ENCODE results near the gene FSIP1.

Gene FSIP1

DNA sequence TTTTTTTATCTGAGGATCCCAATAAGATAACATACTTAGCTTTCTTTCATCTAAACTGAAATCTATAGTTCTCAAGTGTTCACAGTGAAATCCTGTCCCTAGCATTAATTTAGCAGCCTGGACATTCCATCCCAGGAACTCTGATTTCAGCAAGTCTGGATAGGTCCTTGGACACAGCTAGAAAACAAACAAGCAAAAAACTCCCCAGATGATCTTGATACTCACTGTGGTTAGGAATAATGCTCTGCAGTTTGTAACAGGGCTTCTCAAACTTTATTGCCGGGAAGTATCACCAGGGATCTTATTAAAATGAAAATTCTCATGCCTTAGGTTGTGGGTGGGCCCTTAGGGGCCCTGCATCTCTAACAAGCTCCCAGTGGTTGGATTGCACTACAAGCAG is 177.5 kb downstream of the FSIP1 start:
- Histone ChIP-seq H3K14ac (ENCODE audit: low read length in 2 of 2) (no peak overlapping the region), H3K4me1 (ENCODE audit: control insufficient read depth, insufficient read depth, low read depth, low read length) (no peaks in the 10 kb centered on the region), H3K9me3 (ENCODE audit: control insufficient read depth, low read length) (peaks cover 32% of the 10 kb centered on the region), H3K27ac (ENCODE audit: low read length, poor library complexity, severe bottlenecking) (no peak overlapping the region), H2BK15ac (ENCODE audit: low read depth, poor library complexity, severe bottlenecking) (no peak overlapping the region), H2BK5ac (ENCODE audit: low read depth, low read length, poor library complexity, severe bottlenecking) (no peak overlapping the region), H2BK120ac (ENCODE audit: low read depth, low read length) (no peak overlapping the region), H3K23ac (ENCODE audit: low read length in 2 of 2) (no peak overlapping the region), H2BK12ac (ENCODE audit: low read length in 2 of 2) (no peak overlapping the region), H3K4ac (ENCODE audit: low read depth in 1 of 2, low read length in 2 of 2) (no peak overlapping the region), H3K4me2 (ENCODE audit: low read length, poor library complexity, severe bottlenecking) (no peak overlapping the region), H2AFZ (ENCODE audit: low read depth, low read length) (no peak overlapping the region), H3K79me1 (replicated peaks; ENCODE audit: low read length, poor library complexity, severe bottlenecking) (no peaks in the 10 kb centered on the region), H3K4me3 (ENCODE audit: insufficient read depth in 1 of 2, low read depth in 1 of 2, low read length in 2 of 2) (no peak overlapping the region), H3K18ac (ENCODE audit: low read depth in 1 of 2, low read length in 2 of 2) (no peak overlapping the region), H2AK5ac (ENCODE audit: low read length, severe bottlenecking) (no peak overlapping the region), H3K27me3 (ENCODE audit: control insufficient read depth in 1 of 2, insufficient read depth in 1 of 2, low read length in 2 of 2) (no peaks in the 10 kb centered on the region), H4K8ac (ENCODE audit: low read length) (no peak overlapping the region), H4K91ac (ENCODE audit: low read length) (no peak overlapping the region), H3K9ac (ENCODE audit: low read length) (no peak overlapping the region), H3K36me3 (ENCODE audit: control insufficient read depth in 1 of 2, insufficient read depth in 2 of 2, low read depth in 1 of 2, low read length in 2 of 2) (no peaks in the 10 kb centered on the region)
- 95% methylated on average over 1 of the region's 1 CpG for WGBS
- DNase-seq = peak; percentile 9

- no peak overlapping the region for H2BK12ac ChIP-seq (ENCODE audit: low read length in 2 of 2)
- H2BK15ac ChIP-seq (ENCODE audit: low read depth, poor library complexity, severe bottlenecking) = no peak overlapping the region
- no peak overlapping the region for H3K18ac ChIP-seq (ENCODE audit: low read depth in 1 of 2, low read length in 2 of 2)
- H3K9ac ChIP-seq (ENCODE audit: low read length) = no peak overlapping the region
- H3K27ac ChIP-seq (ENCODE audit: low read length, poor library complexity, severe bottlenecking) = no peak overlapping the region
- DNase-seq = peak; percentile 17
- no peaks in the 10 kb centered on the region for H3K4me1 ChIP-seq (ENCODE audit: control insufficient read depth, insufficient read depth, low read depth, low read length)
- no peak overlapping the region for H3K23ac ChIP-seq (ENCODE audit: low read length in 2 of 2)
- no peak overlapping the region for H4K91ac ChIP-seq (ENCODE audit: low read length)
- no peak overlapping the region for H3K14ac ChIP-seq (ENCODE audit: low read length in 2 of 2)
- H3K4me2 ChIP-seq (ENCODE audit: low read length, poor library complexity, severe bottlenecking) = no peak overlapping the region
- no peak overlapping the region for H2AFZ ChIP-seq (ENCODE audit: low read depth, low read length)
- H3K9me3 ChIP-seq (ENCODE audit: control insufficient read depth, low read length) = peaks cover 3% of the 10 kb centered on the region
- H3K36me3 ChIP-seq (ENCODE audit: control insufficient read depth in 1 of 2, insufficient read depth in 2 of 2, low read depth in 1 of 2, low read length in 2 of 2) = no peaks in the 10 kb centered on the region
- H2AK5ac ChIP-seq (ENCODE audit: low read length, severe bottlenecking) = no peak overlapping the region
- no peaks in the 10 kb centered on the region for H3K27me3 ChIP-seq (ENCODE audit: control insufficient read depth in 1 of 2, insufficient read depth in 1 of 2, low read length in 2 of 2)
- no peak overlapping the region for H3K4ac ChIP-seq (ENCODE audit: low read depth in 1 of 2, low read length in 2 of 2)
- H2BK120ac ChIP-seq (ENCODE audit: low read depth, low read length) = no peak overlapping the region
- H3K79me1 ChIP-seq (replicated peaks; ENCODE audit: low read length, poor library complexity, severe bottlenecking) = no peaks in the 10 kb centered on the region
- no peak overlapping the region for H2BK5ac ChIP-seq (ENCODE audit: low read depth, low read length, poor library complexity, severe bottlenecking)
- 75% methylated on average over 4 of the region's 5 CpGs for WGBS
- no peak overlapping the region for H4K8ac ChIP-seq (ENCODE audit: low read length)
- no peak overlapping the region for H3K4me3 ChIP-seq (ENCODE audit: insufficient read depth in 1 of 2, low read depth in 1 of 2, low read length in 2 of 2)
Observed at GRCh38 chr15:39602143-39602542, 180.5 kb downstream of the FSIP1 start.

GRCh38 chr15:39599871-39600270 is 182.8 kb downstream of the FSIP1 start:
- Histone ChIP-seq H3K23ac (ENCODE audit: low read length in 2 of 2) (no peak overlapping the region), H2AK5ac (ENCODE audit: low read length, severe bottlenecking) (no peak overlapping the region), H3K4ac (ENCODE audit: low read depth in 1 of 2, low read length in 2 of 2) (no peak overlapping the region), H2BK12ac (ENCODE audit: low read length in 2 of 2) (no peak overlapping the region), H3K79me1 (replicated peaks; ENCODE audit: low read length, poor library complexity, severe bottlenecking) (no peaks in the 10 kb centered on the region), H3K4me3 (ENCODE audit: insufficient read depth in 1 of 2, low read depth in 1 of 2, low read length in 2 of 2) (no peak overlapping the region), H3K14ac (ENCODE audit: low read length in 2 of 2) (no peak overlapping the region), H3K27ac (ENCODE audit: low read length, poor library complexity, severe bottlenecking) (no peak overlapping the region), H3K9me3 (ENCODE audit: control insufficient read depth, low read length) (no peaks in the 10 kb centered on the region), H2BK5ac (ENCODE audit: low read depth, low read length, poor library complexity, severe bottlenecking) (no peak overlapping the region), H3K4me2 (ENCODE audit: low read length, poor library complexity, severe bottlenecking) (no peak overlapping the region), H2BK15ac (ENCODE audit: low read depth, poor library complexity, severe bottlenecking) (no peak overlapping the region), H3K27me3 (ENCODE audit: control insufficient read depth in 1 of 2, insufficient read depth in 1 of 2, low read length in 2 of 2) (no peaks in the 10 kb centered on the region), H4K91ac (ENCODE audit: low read length) (no peak overlapping the region), H3K9ac (ENCODE audit: low read length) (no peak overlapping the region), H4K8ac (ENCODE audit: low read length) (no peak overlapping the region), H3K18ac (ENCODE audit: low read depth in 1 of 2, low read length in 2 of 2) (no peak overlapping the region), H2BK120ac (ENCODE audit: low read depth, low read length) (no peak overlapping the region), H2AFZ (ENCODE audit: low read depth, low read length) (no peak overlapping the region), H3K36me3 (ENCODE audit: control insufficient read depth in 1 of 2, insufficient read depth in 2 of 2, low read depth in 1 of 2, low read length in 2 of 2) (peaks cover 8 to 21% of the 10 kb centered on the region in 2 experiments), H3K4me1 (ENCODE audit: control insufficient read depth, insufficient read depth, low read depth, low read length) (peaks cover 5% of the 10 kb centered on the region)
- WGBS = 95% methylated on average over 2 of the region's 2 CpGs
- DNase-seq = peak; percentile 29

- WGBS = 74% methylated on average over 11 of the region's 12 CpGs
- Histone ChIP-seq H3K9me3 (ENCODE audit: control insufficient read depth, low read length) (no peaks in the 10 kb centered on the region), H2BK120ac (ENCODE audit: low read depth, low read length) (no peak overlapping the region), H4K8ac (ENCODE audit: low read length) (no peak overlapping the region), H3K4ac (ENCODE audit: low read depth in 1 of 2, low read length in 2 of 2) (no peak overlapping the region), H4K91ac (ENCODE audit: low read length) (no peak overlapping the region), H3K14ac (ENCODE audit: low read length in 2 of 2) (no peak overlapping the region), H3K4me1 (ENCODE audit: control insufficient read depth, insufficient read depth, low read depth, low read length) (peaks cover 5% of the 10 kb centered on the region), H2BK5ac (ENCODE audit: low read depth, low read length, poor library complexity, severe bottlenecking) (no peak overlapping the region), H3K27me3 (ENCODE audit: control insufficient read depth in 1 of 2, insufficient read depth in 1 of 2, low read length in 2 of 2) (no peaks in the 10 kb centered on the region), H2BK15ac (ENCODE audit: low read depth, poor library complexity, severe bottlenecking) (no peak overlapping the region), H3K79me1 (replicated peaks; ENCODE audit: low read length, poor library complexity, severe bottlenecking) (no peaks in the 10 kb centered on the region), H3K27ac (ENCODE audit: low read length, poor library complexity, severe bottlenecking) (peak overlapping the region; percentile 51), H3K4me2 (ENCODE audit: low read length, poor library complexity, severe bottlenecking) (no peak overlapping the region), H3K23ac (ENCODE audit: low read length in 2 of 2) (no peak overlapping the region), H3K9ac (ENCODE audit: low read length) (no peak overlapping the region), H3K36me3 (ENCODE audit: control insufficient read depth in 1 of 2, insufficient read depth in 2 of 2, low read depth in 1 of 2, low read length in 2 of 2) (peaks cover 8 to 27% of the 10 kb centered on the region in 2 experiments), H2AFZ (ENCODE audit: low read depth, low read length) (no peak overlapping the region), H3K18ac (ENCODE audit: low read depth in 1 of 2, low read length in 2 of 2) (no peak overlapping the region), H2BK12ac (ENCODE audit: low read length in 2 of 2) (no peak overlapping the region), H2AK5ac (ENCODE audit: low read length, severe bottlenecking) (peak overlapping the region; percentile 66), H3K4me3 (ENCODE audit: insufficient read depth in 1 of 2, low read depth in 1 of 2, low read length in 2 of 2) (no peak overlapping the region)
- DNase-seq = peak; percentile 52
Observed at GRCh38 chr15:39598958-39599845, 183.4 kb downstream of the FSIP1 start.
